ENCODE data around the gene LARP4B. TPM values are rescaled to one million over a fixed set of nuclear protein-coding genes. Genes with fewer than 3 reads are reported as not detected.

The LARP4B gene
- total RNA-seq, 4 donors from 2014 or later: 37.2 to 103 (median 54.7) TPM

GRCh38 chr10:789831-790701 is 141.4 kb downstream of the LARP4B start:
- no peak for ATAC-seq (ENCODE audit: low FRiP score)
- DNase-seq (ENCODE audit: low spot score): no peak
- TF ChIP-seq CTCF (IDR thresholded peaks at IDR 0.05): no peak

- ATAC-seq (ENCODE audit: low FRiP score) (peak; percentile 60), DNase-seq (ENCODE audit: low spot score) (no peak)
- TF ChIP-seq CTCF (IDR thresholded peaks at IDR 0.05): peak in 1 of 3 donors; percentile 0
These were observed 142.4 kb downstream of the LARP4B start for GRCh38 chr10:788796-789748.

- DNase-seq (ENCODE audit: low spot score) (no peak), ATAC-seq (ENCODE audit: low FRiP score) (no peak)
- TF ChIP-seq CTCF (IDR thresholded peaks at IDR 0.05): no peak
These were observed 143.4 kb downstream of the LARP4B start for GRCh38 chr10:787933-788651.

GRCh38 chr10:786633-787474 is 144.7 kb downstream of the LARP4B start:
- no peak for TF ChIP-seq CTCF (IDR thresholded peaks at IDR 0.05)

GRCh38 chr10:785861-786214 is 145.7 kb downstream of the LARP4B start:
- DNase-seq (ENCODE audit: low spot score): no peak
- ATAC-seq (ENCODE audit: low FRiP score): no peak
- TF ChIP-seq CTCF (IDR thresholded peaks at IDR 0.05): no peak

More at GRCh38 chr10:786633-787474, 144.7 kb downstream of the LARP4B start:
- no peak for ATAC-seq (ENCODE audit: low FRiP score)
- no peak for DNase-seq (ENCODE audit: low spot score)
